HEK293T (cell line): ENCODE measurements around the gene CCL14.
"Not testable (repeated sequence)": the region's sequence is repeated elsewhere in the genome, so short reads cannot be mapped to it uniquely, and the experiment has no call there.

Experiments
- CTCF ChIA-PET: fragments of 350-600 bp; formaldehyde crosslinking; extraction: SDS; loops from one replicate; lab custom pipeline; 2021; ENCODE audit warnings: antibody characterized with exemption, inconsistent platforms; lab: Yijun Ruan, JAX
- POLR2A ChIA-PET: fragments of 350-600 bp; formaldehyde crosslinking; extraction: SDS; loops from one replicate; lab custom pipeline; 2020; ENCODE audit warnings: antibody characterized with exemption, inconsistent platforms; lab: Yijun Ruan, JAX
- DNase-seq: peaks from one replicate; pipeline ENCODE4 v3.0.0; 2012; ENCODE audit warnings: mixed read lengths; ENCODE audit errors: extremely low spot score
- ARNT ChIP-seq: fragments of 450-650 bp; IDR thresholded peaks from 2 replicates; pipeline ENCODE4 v1.6.1; 2017; ENCODE audit warnings: mild to moderate bottlenecking
- BHLHE40 ChIP-seq: fragments of 450-650 bp; IDR thresholded peaks from 2 replicates; pipeline ENCODE4 v1.6.1; 2016; ENCODE audit warnings: mild to moderate bottlenecking, moderate library complexity, borderline replicate concordance
- CTBP1 ChIP-seq: fragments of 450-650 bp; IDR thresholded peaks from 2 replicates; pipeline ENCODE4 v1.6.1; 2016; ENCODE audit warnings: borderline replicate concordance
- ELF4 ChIP-seq: fragments of 450-650 bp; IDR thresholded peaks from 2 replicates; pipeline ENCODE4 v1.6.1; 2017; ENCODE audit warnings: antibody characterized with exemption
- FOXA1 ChIP-seq: fragments of 450-650 bp; IDR thresholded peaks from 2 replicates; pipeline ENCODE4 v1.6.1; 2016; ENCODE audit warnings: mild to moderate bottlenecking
- FOXK2 ChIP-seq: fragments of 450-650 bp; IDR thresholded peaks from 2 replicates; pipeline ENCODE4 v1.6.1; 2016; ENCODE audit warnings: mild to moderate bottlenecking
- FOXM1 ChIP-seq: fragments of 450-650 bp; IDR thresholded peaks from 2 replicates; pipeline ENCODE4 v1.6.1; 2017; ENCODE audit warnings: mild to moderate bottlenecking, borderline replicate concordance
- HDGF ChIP-seq: fragments of 450-650 bp; IDR thresholded peaks from 2 replicates; pipeline ENCODE4 v1.6.1; 2017; ENCODE audit warnings: antibody characterized with exemption, borderline replicate concordance
- L3MBTL2 ChIP-seq: fragments of 450-650 bp; conservative IDR thresholded peaks from 2 replicates; pipeline ENCODE4 v1.6.1; 2016; ENCODE audit warnings: mild to moderate bottlenecking
- LEF1 ChIP-seq: fragments of 450-650 bp; IDR thresholded peaks from 2 replicates; pipeline ENCODE4 v1.6.1; 2017; ENCODE audit warnings: mild to moderate bottlenecking, borderline replicate concordance
- NFRKB ChIP-seq: fragments of 450-650 bp; IDR thresholded peaks from 2 replicates; pipeline ENCODE4 v1.6.1; 2016; ENCODE audit warnings: mild to moderate bottlenecking, moderate library complexity
- SP1 ChIP-seq: fragments of 450-650 bp; IDR thresholded peaks from 2 replicates; pipeline ENCODE4 v1.6.1; 2017
- SUZ12 ChIP-seq: fragments of 450-650 bp; IDR thresholded peaks from 2 replicates; pipeline ENCODE4 v1.6.1; 2016; ENCODE audit warnings: mild to moderate bottlenecking
- TARDBP ChIP-seq: fragments of 450-650 bp; IDR thresholded peaks from 2 replicates; pipeline ENCODE4 v1.6.1; 2016
- ZNF384 ChIP-seq: fragments of 450-650 bp; IDR thresholded peaks from 2 replicates; pipeline ENCODE4 v1.6.1; 2016
- TF ChIP-seq, protein P1 (sequence below): fragments of 450-650 bp; IDR thresholded peaks from 2 replicates; pipeline ENCODE4 v1.6.1; 2016

The CCL14 gene

DNA sequence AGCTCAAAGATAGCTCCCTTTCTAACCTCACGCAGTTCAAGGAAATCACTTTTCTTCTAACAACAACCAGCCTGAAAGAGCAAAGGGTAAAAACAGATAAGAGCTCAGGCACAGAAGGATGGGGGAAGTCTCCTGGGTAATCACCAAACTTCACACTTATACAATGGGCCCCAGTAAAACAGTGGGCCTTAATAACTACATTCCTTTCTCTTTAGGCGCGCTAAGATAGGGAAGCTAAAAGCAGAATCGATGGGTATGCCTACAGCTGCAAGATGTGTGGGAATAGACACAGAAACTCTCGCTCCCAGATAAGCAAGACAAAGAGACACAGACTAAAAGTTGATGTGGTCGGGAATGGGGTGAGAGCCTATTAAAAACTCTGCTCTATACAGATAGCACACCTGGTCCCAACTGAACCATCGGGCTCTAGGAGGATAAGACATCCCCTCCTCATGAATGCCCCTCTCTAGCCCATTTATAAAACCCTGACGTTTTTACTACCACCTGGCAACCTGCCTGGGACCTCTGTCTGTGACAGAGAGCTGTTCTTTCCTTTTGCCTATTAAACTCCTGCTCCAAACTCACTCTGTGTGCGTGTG, 43.8 kb downstream of the CCL14 start:
- DNase-seq = no peak
- CTCF ChIA-PET = interaction anchor here (0.6 to 1.2 kb wide), 4 partner anchors 25 to 206 kb away, joined by 3 to 5 read pairs (median 4); no protein-coding TSS in a partner anchor
- POLR2A ChIA-PET = interaction anchor here (1.5 to 2.2 kb wide), 2 partner anchors 12 to 543 kb away, joined by 4 to 22 read pairs; partner anchors contain the start of gene RDM1
- TF ChIP-seq BHLHE40 = no peak
- TF ChIP-seq, protein P1, sequence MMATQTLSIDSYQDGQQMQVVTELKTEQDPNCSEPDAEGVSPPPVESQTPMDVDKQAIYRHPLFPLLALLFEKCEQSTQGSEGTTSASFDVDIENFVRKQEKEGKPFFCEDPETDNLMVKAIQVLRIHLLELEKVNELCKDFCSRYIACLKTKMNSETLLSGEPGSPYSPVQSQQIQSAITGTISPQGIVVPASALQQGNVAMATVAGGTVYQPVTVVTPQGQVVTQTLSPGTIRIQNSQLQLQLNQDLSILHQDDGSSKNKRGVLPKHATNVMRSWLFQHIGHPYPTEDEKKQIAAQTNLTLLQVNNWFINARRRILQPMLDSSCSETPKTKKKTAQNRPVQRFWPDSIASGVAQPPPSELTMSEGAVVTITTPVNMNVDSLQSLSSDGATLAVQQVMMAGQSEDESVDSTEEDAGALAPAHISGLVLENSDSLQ = peak; percentile 56; the same call in 1 of the 2 replicates

- CTCF ChIA-PET, DNase-seq: not testable (repeated sequence)
- POLR2A ChIA-PET = interaction anchor here (0.6 kb wide), 1 partner anchor 875 kb away, joined by 3 read pairs; the partner anchor contains the start of gene RFFL
Observed at GRCh38 chr17:35938492-35938891, 48.0 kb downstream of the CCL14 start.

DNA sequence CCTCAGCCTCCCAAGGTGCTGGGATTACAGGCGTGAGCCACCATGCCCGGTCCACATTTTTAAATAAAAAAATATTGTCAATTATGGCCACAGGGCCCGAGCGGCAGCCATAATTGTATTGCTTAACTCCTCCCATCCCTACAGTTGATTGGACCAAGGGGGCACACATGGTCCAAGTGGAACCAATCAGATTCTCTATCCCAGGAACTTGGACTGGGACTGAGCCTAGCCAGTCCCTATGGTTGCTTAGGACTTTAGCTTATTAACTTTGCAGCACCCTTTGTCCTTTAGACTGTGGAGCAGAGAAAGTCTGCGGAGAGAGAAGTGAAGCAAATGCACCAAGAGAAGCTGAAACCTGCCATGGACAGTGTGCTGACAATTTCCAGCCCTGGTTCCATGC, 50.5 kb downstream of the CCL14 start:
- ChIA-PET CTCF (no interaction called here), POLR2A (no interaction called here)
- TF ChIP-seq L3MBTL2 (no peak), SUZ12 (no peak), ELF4 (no peak), CTBP1 (no peak), ZNF384 (no peak), ARNT (no peak), TARDBP (no peak), NFRKB (no peak), FOXA1 (no peak), LEF1 (no peak), SP1 (no peak), FOXM1 (no peak), BHLHE40 (no peak), HDGF (no peak), FOXK2 (no peak)
- TF ChIP-seq, protein P1 = no peak
- DNase-seq = no peak

DNA sequence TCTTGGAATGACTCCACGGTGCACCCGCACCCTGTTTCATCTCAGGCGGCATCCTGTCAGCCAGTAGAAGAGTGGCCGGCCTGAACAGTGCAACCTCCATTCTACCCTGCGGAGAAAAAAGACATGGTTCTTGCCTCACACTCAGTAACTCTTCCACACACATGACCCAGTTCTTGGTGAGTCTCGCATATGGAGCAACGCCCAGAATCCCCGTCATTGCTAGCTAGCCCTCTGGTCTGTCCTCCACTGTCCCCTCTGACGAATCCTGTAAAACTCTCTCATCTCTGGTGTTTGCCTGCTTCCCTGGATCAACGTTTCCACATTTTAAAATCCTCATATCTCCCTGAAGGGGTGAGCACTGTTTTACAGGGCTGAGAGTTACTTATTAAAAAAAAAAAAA, 51.8 kb downstream of the CCL14 start:
- no peak for TF ChIP-seq BHLHE40
- no peak for TF ChIP-seq SUZ12
- TF ChIP-seq FOXK2 = no peak
- no peak for TF ChIP-seq TARDBP
- TF ChIP-seq ELF4 = no peak
- TF ChIP-seq L3MBTL2 = no peak
- no peak for TF ChIP-seq FOXA1
- no peak for TF ChIP-seq FOXM1
- TF ChIP-seq NFRKB = no peak
- TF ChIP-seq SP1 = no peak
- TF ChIP-seq, protein P1 = no peak
- TF ChIP-seq LEF1 = no peak
- no peak for TF ChIP-seq HDGF
- TF ChIP-seq ZNF384 = no peak
- no peak for TF ChIP-seq ARNT
- POLR2A ChIA-PET = no interaction called here
- DNase-seq = no peak
- CTCF ChIA-PET = no interaction called here
